DOHH2 (cell line): ENCODE data around the gene RNF217.

Experiments used
- H3F3A ChIP-seq: fragments of 200-600 bp; sonication (generic), shearing (Covaris generic); 2 replicates; pipeline ENCODE4 v1.6.0; 2016; ENCODE audit warnings: antibody characterized with exemption, mild to moderate bottlenecking; ENCODE audit not compliant: control insufficient read depth, insufficient read depth
- H3K27ac ChIP-seq: fragments of 200-600 bp; sonication (generic); 2 replicates; pipeline ENCODE4 v1.5.1; 2014; ENCODE audit warnings: low read depth, mild to moderate bottlenecking, low read length, moderate library complexity
- H3K27me3 ChIP-seq: fragments of 200-600 bp; sonication (generic); 2 replicates; pipeline ENCODE4 v1.6.1; 2014; ENCODE audit warnings: mild to moderate bottlenecking, low read length, mixed read lengths; ENCODE audit not compliant: control insufficient read depth
- H3K36me3 ChIP-seq: fragments of 200-600 bp; sonication (generic); 2 replicates; pipeline ENCODE4 v1.6.1; 2014; ENCODE audit warnings: mild to moderate bottlenecking, low read length, moderate library complexity, mixed read lengths; ENCODE audit not compliant: control insufficient read depth
- H3K4me1 ChIP-seq: fragments of 200-600 bp; sonication (generic); 2 replicates; pipeline ENCODE4 v1.6.1; 2014; ENCODE audit warnings: mild to moderate bottlenecking, low read length, mixed read lengths; ENCODE audit not compliant: control insufficient read depth
- H3K4me2 ChIP-seq: fragments of 200-600 bp; sonication (generic); 2 replicates; pipeline ENCODE4 v1.6.0; 2014; ENCODE audit warnings: mild to moderate bottlenecking, low read length, moderate library complexity
- H3K4me3 ChIP-seq: fragments of 200-600 bp; sonication (generic); 2 replicates; pipeline ENCODE4 v1.5.1; 2014; ENCODE audit warnings: mild to moderate bottlenecking, low read length, mixed read lengths
- H3K79me2 ChIP-seq: fragments of 200-600 bp; sonication (generic); 2 replicates; pipeline ENCODE4 v1.6.1; 2014; ENCODE audit warnings: mild to moderate bottlenecking, low read length, mixed read lengths; ENCODE audit not compliant: control insufficient read depth
- H3K9me2 ChIP-seq: fragments of 200-600 bp; sonication (generic); replicated peaks from 2 replicates; pipeline ENCODE4 v1.6.1; 2014; ENCODE audit warnings: mild to moderate bottlenecking, low read length, mixed read lengths; ENCODE audit not compliant: control insufficient read depth
- H3K9me3 ChIP-seq: fragments of 200-600 bp; sonication (generic); 2 replicates; pipeline ENCODE4 v1.6.1; 2014; ENCODE audit warnings: antibody characterized with exemption, low read length, mixed read lengths; ENCODE audit not compliant: control insufficient read depth, insufficient read depth
- H4K20me1 ChIP-seq: fragments of 200-600 bp; sonication (generic); 2 replicates; pipeline ENCODE4 v1.6.0; 2014; ENCODE audit warnings: low read depth, mild to moderate bottlenecking, antibody characterized with exemption, low read length, moderate library complexity; ENCODE audit not compliant: control insufficient read depth, insufficient read depth
- CTCF ChIP-seq: fragments of 200-600 bp; sonication (generic); IDR thresholded peaks from one replicate; pipeline ENCODE4 v1.5.1; 2014; ENCODE audit warnings: antibody characterized with exemption, mild to moderate bottlenecking, low read depth, low read length; ENCODE audit not compliant: poor library complexity, severe bottlenecking
- EZH2phosphoT487 ChIP-seq: fragments of 200-600 bp; sonication (generic); IDR thresholded peaks from 2 replicates; pipeline ENCODE4 v1.6.1; 2017; ENCODE audit warnings: borderline replicate concordance, mild to moderate bottlenecking, antibody characterized with exemption, low read length, moderate library complexity, mixed read lengths

The RNF217 gene

DNA sequence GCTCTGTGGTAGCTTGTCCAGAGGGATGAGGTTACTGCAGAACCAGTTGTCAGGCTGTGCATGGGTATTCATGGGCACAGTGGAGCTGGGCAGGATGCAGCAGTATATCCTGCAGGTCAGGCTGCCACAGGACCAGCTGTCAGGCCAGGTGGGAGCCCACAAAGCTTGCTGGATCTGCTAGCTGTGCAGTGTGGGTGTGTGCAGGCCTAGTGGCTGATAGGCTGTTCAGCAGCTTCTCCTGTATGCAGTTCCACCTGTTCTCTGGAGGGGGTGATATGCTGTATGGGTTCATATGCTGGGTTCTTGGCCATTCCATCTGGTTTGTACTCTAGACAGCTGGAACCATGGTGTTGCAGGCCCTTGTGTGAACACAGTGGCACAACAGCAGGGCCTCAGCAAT is 150.7 kb downstream of the RNF217 start:
- H3F3A ChIP-seq: no peaks in the 10 kb centered on the region
- peaks cover 3% of the 10 kb centered on the region; the same call in 1 of the 2 replicates for H3K9me3 ChIP-seq
- H3K27ac ChIP-seq: no peak overlapping the region
- H3K27me3 ChIP-seq: no peaks in the 10 kb centered on the region; the same call in 1 of the 2 replicates
- H4K20me1 ChIP-seq: no peaks in the 10 kb centered on the region
- no peak overlapping the region for H3K4me2 ChIP-seq
- no peak for TF ChIP-seq EZH2phosphoT487
- TF ChIP-seq CTCF: no peak
- no peak overlapping the region for H3K4me3 ChIP-seq
- H3K4me1 ChIP-seq: no peaks in the 10 kb centered on the region
- H3K79me2 ChIP-seq: no peaks in the 10 kb centered on the region
- no peaks in the 10 kb centered on the region for H3K36me3 ChIP-seq
- H3K9me2 ChIP-seq: no peaks in the 10 kb centered on the region

DNA sequence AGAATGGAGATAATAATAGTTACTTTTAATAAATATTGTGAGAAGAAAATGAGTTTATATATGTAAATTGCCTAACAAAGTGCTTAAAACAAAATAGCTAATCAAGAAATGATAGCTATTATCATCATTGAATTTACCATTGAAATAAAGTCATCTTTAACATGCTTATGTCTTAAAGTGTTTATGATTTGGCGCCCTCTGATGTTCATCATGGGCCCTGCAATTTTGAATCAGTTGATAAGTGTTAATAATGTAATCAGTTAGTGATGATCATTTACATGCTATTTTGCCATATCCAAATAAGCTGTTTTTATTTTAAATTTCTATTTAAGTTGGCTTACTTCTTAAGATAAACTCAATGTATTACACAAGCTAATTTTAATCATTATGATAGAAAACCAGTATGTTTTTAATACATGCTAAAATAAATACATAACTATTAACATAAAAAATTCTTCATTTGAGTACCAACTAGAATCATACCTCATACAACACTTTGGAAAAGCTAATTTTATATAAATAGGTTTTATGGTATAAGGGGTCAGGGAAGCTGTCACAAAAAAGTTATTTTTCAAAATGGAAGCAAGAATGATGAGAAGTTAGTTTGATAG is 152.1 kb downstream of the RNF217 start:
- Histone ChIP-seq H3K36me3 (no peaks in the 10 kb centered on the region), H3K27me3 (no peaks in the 10 kb centered on the region; the same call in 1 of the 2 replicates), H3K9me3 (peaks cover 3% of the 10 kb centered on the region; the same call in 1 of the 2 replicates), H4K20me1 (no peaks in the 10 kb centered on the region), H3K4me3 (no peak overlapping the region), H3K27ac (no peak overlapping the region), H3K79me2 (no peaks in the 10 kb centered on the region), H3K4me2 (no peak overlapping the region), H3K9me2 (no peaks in the 10 kb centered on the region), H3F3A (no peaks in the 10 kb centered on the region), H3K4me1 (no peaks in the 10 kb centered on the region)
- TF ChIP-seq EZH2phosphoT487 (no peak), CTCF (peak; percentile 76)

DNA sequence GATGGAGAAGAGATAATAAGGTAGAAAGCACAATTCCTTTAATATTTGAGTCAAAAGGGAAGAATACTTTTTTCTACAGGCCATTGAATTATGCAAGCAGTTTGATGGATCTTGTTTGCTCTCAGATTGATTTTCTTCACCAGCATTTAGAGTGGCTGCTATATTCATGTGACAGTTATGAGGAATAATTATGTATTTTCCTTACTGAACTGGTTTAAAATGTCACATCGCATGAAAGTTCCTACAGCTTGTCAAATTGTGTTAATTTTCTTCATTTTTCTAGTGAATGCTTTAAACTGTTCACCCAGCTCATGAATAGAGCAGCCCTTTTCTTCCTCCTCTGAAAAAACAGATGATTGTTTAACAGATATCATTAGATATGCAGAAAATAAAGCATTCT is 153.9 kb downstream of the RNF217 start:
- no peaks in the 10 kb centered on the region for H3F3A ChIP-seq
- H3K9me2 ChIP-seq: no peaks in the 10 kb centered on the region
- peaks cover under 1% of the 10 kb centered on the region; the same call in 1 of the 2 replicates for H3K9me3 ChIP-seq
- no peak for TF ChIP-seq CTCF
- no peak for TF ChIP-seq EZH2phosphoT487
- H3K4me3 ChIP-seq: no peak overlapping the region
- no peak overlapping the region for H3K27ac ChIP-seq
- H3K4me1 ChIP-seq: no peaks in the 10 kb centered on the region
- H4K20me1 ChIP-seq: no peaks in the 10 kb centered on the region
- H3K79me2 ChIP-seq: no peaks in the 10 kb centered on the region
- H3K4me2 ChIP-seq: no peak overlapping the region
- no peaks in the 10 kb centered on the region for H3K36me3 ChIP-seq
- H3K27me3 ChIP-seq: no peaks in the 10 kb centered on the region; the same call in 1 of the 2 replicates
